GM12874 (cell line): ENCODE results near the gene CCS.

ENCODE experiments used
- TF ChIP-seq, protein P1 (sequence below): IDR thresholded peaks from 2 replicates; pipeline ENCODE4 v1.5.1; 2011; ENCODE audit warnings: low read depth, mild to moderate bottlenecking, control low read depth, low read length, moderate library complexity; ENCODE audit not compliant: insufficient read depth

CCS gene

DNA sequence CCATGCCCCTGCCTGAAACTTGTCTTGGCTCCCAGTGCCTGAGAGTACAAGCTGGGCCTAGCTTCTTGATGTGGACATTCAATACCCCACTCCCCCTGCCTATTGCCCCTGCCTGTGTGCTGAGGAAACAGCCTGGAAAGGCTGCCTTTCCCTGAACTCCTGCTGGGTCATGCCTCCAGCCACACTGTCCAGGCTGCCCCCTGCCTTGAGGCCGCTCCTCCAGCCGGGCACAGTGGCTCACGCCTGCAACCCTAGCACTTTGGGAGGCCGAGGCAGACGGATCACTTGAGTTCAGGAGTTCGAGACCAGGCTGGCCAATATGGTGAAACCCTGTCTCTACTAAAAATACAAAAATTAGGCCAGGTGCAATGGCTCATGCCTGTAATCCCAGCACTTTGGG lies 10.1 kb downstream of the CCS start:
- TF ChIP-seq, protein P1, sequence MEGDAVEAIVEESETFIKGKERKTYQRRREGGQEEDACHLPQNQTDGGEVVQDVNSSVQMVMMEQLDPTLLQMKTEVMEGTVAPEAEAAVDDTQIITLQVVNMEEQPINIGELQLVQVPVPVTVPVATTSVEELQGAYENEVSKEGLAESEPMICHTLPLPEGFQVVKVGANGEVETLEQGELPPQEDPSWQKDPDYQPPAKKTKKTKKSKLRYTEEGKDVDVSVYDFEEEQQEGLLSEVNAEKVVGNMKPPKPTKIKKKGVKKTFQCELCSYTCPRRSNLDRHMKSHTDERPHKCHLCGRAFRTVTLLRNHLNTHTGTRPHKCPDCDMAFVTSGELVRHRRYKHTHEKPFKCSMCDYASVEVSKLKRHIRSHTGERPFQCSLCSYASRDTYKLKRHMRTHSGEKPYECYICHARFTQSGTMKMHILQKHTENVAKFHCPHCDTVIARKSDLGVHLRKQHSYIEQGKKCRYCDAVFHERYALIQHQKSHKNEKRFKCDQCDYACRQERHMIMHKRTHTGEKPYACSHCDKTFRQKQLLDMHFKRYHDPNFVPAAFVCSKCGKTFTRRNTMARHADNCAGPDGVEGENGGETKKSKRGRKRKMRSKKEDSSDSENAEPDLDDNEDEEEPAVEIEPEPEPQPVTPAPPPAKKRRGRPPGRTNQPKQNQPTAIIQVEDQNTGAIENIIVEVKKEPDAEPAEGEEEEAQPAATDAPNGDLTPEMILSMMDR: no peak

DNA sequence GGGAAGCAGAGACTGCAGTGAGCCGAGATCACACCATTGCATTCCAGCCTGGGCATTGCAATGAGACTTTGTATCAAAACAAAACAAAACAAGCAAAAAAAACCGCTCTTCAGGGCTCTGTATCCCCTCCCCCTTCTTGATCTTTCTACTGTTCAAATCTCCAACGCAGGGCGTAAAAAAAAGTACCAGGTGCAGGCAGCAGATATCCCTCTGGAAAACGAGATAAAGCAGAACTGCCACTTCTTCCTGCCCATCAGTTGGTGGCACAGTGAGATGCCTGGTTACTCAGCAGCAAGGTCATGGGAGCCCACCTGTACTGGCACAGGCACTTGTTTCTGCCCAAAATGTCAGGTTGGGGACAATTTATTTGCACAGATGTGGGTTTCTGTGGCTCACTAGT lies 11.2 kb downstream of the CCS start:
- TF ChIP-seq, protein P1: no peak

DNA sequence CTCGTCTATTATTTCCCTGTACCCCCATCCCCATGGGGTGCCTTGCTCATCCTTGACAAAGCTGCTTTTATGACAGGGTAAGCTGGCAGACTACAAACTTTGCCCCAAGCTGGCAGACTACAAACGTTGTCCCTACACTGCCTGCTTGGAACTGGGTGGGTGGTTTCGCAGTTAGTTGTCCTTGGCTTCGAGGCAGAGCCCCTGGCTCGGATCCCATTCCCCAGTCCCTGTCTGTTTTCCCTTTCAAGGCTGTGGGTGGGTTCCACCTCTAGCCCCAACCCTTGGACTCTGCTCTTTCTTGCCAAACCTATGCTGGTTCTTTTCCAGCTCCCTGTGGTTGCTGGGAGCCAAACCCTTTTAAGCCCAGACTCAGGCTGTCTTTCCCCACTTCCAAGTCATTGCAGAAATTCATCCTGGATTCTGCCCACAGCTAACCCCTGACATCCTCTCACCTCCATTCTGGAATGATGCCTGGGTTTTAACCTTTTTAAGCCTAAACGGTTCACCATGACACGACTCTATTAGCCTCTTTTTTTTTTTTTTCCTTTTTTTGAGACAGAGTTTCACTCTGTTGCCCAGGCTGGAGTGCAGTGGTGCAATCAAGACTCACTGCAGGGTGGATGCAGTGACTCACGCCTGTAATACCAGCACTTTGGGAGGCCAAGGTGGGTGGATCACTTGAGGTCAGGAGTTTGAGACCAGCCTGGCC lies 14.3 kb downstream of the CCS start:
- TF ChIP-seq, protein P1: no peak

DNA sequence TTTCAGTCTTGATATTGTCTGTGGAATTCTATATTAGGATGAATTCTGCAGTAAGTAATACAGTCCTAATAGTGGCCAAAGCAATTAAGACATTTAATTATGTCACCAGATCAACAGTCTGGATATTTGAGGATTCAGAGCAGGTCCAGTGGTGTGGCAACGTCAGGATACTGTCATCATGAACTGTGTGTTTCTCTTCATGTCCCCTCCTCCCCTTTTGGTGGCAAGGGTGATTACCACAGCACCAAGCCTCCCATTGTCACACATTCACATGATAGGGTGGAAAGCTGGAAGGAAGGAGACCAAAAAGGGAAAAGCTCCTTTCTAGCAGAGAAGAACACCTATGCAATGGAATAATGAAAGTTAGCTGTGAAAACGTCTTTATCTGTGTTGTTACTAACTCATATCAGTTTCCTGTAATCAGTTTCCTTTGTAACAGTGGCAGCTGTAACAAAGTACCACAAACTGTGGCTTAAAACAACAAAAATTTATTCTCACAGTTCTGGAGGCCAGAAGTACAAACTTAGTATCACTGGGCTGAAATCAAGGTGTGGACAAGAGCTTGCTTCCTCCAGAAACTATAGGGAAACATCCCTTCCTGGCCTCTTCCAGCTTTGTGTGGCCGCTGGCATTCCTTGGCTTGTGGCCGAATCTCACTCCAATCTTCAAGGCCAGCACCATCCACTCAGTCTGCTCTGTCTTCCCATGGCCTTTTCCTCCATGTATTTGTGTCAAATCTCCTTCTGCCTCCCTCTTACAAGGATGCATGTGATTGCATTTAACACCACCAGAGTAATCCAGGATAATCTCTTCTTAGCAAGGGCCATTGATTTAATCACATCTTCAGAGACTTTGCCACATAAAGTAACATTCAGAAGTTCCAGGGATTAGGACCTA lies 17.0 kb downstream of the CCS start:
- TF ChIP-seq, protein P1: no peak

DNA sequence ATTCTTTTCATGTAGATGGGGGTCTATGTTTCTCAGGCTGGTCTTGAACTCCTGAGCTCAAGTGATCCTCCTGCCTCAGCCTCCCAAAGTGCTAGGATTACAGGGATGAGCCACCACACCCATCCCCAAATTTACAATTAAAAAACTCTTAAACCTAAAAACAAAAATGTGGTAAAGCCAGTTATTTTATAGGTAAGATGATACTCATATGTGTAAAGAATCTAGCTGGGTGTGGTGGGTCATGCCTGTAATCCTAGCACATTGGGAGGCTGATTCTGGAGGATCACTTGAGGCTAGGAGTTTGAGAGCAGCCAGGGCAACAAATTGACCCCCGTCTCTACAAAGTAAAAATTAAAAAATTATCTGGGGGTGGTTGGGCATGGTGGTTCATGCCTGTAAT lies 19.5 kb downstream of the CCS start:
- TF ChIP-seq, protein P1: no peak

DNA sequence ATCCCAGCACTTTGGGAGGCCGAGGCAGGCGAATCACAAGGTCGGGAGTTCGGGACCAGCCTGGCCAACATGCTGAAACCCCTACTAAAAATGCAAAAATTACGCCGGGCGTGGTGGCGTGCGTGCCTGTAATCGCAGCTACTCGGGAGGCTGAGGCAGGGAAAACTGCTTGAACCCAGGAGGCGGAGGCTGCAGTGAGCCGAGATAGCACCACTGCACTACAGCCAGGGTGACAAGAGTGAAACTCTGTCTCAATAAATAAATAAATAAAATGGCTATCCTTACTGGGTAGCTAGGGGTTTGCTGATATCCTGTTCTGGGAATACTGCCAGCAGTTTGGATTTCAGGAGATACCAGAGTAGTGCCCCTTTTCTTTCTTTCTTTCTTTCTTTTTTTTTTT lies 21.1 kb downstream of the CCS start:
- TF ChIP-seq, protein P1: no peak

DNA sequence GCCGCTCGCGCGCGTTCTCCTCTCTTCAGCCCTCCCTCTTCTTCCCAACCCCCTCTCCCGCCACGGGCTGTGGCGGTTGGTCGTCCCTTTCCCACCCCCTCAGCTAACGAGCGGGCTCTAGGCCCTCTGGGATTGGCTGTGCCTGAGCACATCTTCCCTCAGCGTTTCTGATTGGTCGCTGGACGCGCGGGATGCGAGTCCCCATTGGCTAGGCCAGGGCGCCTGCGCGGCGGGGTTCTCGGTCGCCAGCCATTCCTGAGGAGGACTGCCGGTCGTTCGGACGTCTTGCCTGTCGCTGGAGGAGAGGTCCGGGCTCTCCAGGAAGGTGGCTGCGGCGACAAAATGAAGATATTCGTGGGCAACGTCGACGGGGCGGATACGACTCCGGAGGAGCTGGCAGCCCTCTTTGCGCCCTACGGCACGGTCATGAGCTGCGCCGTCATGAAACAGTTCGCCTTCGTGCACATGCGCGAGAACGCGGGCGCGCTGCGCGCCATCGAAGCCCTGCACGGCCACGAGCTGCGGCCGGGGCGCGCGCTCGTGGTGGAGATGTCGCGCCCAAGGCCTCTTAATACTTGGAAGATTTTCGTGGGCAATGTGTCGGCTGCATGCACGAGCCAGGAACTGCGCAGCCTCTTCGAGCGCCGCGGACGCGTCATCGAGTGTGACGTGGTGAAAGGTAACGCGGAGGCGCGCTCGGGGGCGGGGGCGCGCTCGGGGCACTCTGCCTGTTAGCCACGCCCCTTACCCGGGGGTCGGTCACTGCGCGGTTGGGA lies 23.6 kb downstream of the CCS start, which contains the start of gene RBM14:
Gene RBM14, plus strand, starts transcription at position 252 of the 776 bp plus-strand sequence. Its CDS starts 91 bp downstream, at position 343.
- TF ChIP-seq, protein P1: no peak
